H1 (cell line): ENCODE measurements around the gene NLRP6. TPM values are rescaled to one million over a fixed set of nuclear protein-coding genes. Genes with fewer than 3 reads are reported as not detected.
A peak's percentile ranks its signal among the peaks of the same experiment; 100 is the strongest.

ENCODE experiments used
- CTCF ChIA-PET: fragments of 300-600 bp; sonication (Branson Sonifier 250); formaldehyde crosslinking; loops from one replicate; lab custom pipeline; 2021; ENCODE audit not compliant: partially characterized antibody; lab: Charles Lee
- POLR2A ChIA-PET: fragments of 300-600 bp; sonication (Branson Sonifier 250); formaldehyde crosslinking; loops from one replicate; lab custom pipeline; 2021; ENCODE audit warnings: inconsistent platforms; ENCODE audit not compliant: partially characterized antibody; lab: Charles Lee
- DNase-seq, 2 experiments: peaks; one replicate each; pipeline versions ENCODE4 v3.0.0 to v3.0.0-alpha.2; 2010 to 2022; ENCODE audit warnings: low spot score in 2 of 2, low read depth in 1 of 2, mixed read lengths in 1 of 2
- FAIRE-seq: peaks from 2 replicates; lab custom pipeline; 2011; peaks lifted over from hg19 to GRCh38; lab: Jason Lieb, UNC
- H2AFZ ChIP-seq: 2 replicates; pipeline ENCODE4 v1.8.1; 2012; ENCODE audit warnings: low read length, inconsistent platforms
- H2AK5ac ChIP-seq: 2 replicates; pipeline ENCODE4 v1.6.1; 2013; ENCODE audit warnings: low read depth, low read length
- H2BK120ac ChIP-seq: replicated peaks from 2 replicates; pipeline ENCODE3; 2013; ENCODE audit warnings: low read depth, low read length, inconsistent platforms
- H2BK12ac ChIP-seq: 2 replicates; pipeline ENCODE4 v1.6.1; 2013; ENCODE audit warnings: low read depth, low read length
- H2BK15ac ChIP-seq: 2 replicates; pipeline ENCODE4 v1.6.1; 2013; ENCODE audit warnings: low read length
- H2BK20ac ChIP-seq: 2 replicates; pipeline ENCODE4 v1.6.1; 2013; ENCODE audit warnings: low read length
- H2BK5ac ChIP-seq: 2 replicates; pipeline ENCODE4 v1.6.1; 2013; ENCODE audit warnings: low read depth, low read length
- H3K14ac ChIP-seq: 2 replicates; pipeline ENCODE4 v1.6.1; 2013; ENCODE audit warnings: inconsistent platforms; ENCODE audit not compliant: insufficient read length
- H3K18ac ChIP-seq: 2 replicates; pipeline ENCODE4 v1.6.1; 2013; ENCODE audit warnings: low read length; ENCODE audit errors: extremely low read depth
- H3K23ac ChIP-seq: 2 replicates; pipeline ENCODE4 v1.6.1; 2013; ENCODE audit warnings: inconsistent platforms; ENCODE audit not compliant: insufficient read length
- H3K23me2 ChIP-seq: 2 replicates; pipeline ENCODE4 v1.6.1; 2013; ENCODE audit warnings: low read depth, low read length
- H3K27ac ChIP-seq: 2 replicates; pipeline ENCODE4 v1.6.1; 2011; ENCODE audit warnings: low read depth, low read length, inconsistent platforms
- H3K27me3 ChIP-seq, 4 experiments: replicated peaks in 1 of 4; 1 replicate in 1 of 4; 2 replicates in 3 of 4; pipeline versions ENCODE4 v1.6.1 to v1.8.1; 2011 to 2013; ENCODE audit warnings: low read length in 3 of 4, mild to moderate bottlenecking in 3 of 4, inconsistent platforms in 2 of 4, mixed read lengths in 2 of 4, moderate library complexity in 1 of 4; ENCODE audit not compliant: control insufficient read depth in 3 of 4, insufficient read depth in 3 of 4; ENCODE audit errors: extremely low read depth in 1 of 4
- H3K36me3 ChIP-seq, 4 experiments: 2 replicates each; pipeline versions ENCODE4 v1.6.1 to v1.8.1; 2011 to 2013; ENCODE audit warnings: mild to moderate bottlenecking in 4 of 4, low read length in 3 of 4, moderate library complexity in 2 of 4, control low read depth in 1 of 4, inconsistent platforms in 1 of 4; ENCODE audit not compliant: insufficient read depth in 4 of 4, control insufficient read depth in 2 of 4
- H3K4ac ChIP-seq: replicated peaks from 2 replicates; pipeline ENCODE3; 2013; ENCODE audit warnings: low read length, low read depth, mixed read lengths, inconsistent platforms; ENCODE audit not compliant: insufficient read length
- H3K4me1 ChIP-seq, 4 experiments: replicated peaks in 1 of 4; 1 replicate in 1 of 4; 2 replicates in 3 of 4; pipeline versions ENCODE4 v1.6.1 to v1.8.1; 2011 to 2013; ENCODE audit warnings: low read length in 3 of 4, inconsistent platforms in 2 of 4, mixed read lengths in 1 of 4; ENCODE audit not compliant: insufficient read depth in 4 of 4, control insufficient read depth in 3 of 4
- H3K4me2 ChIP-seq, 2 experiments: 2 replicates each; pipeline versions ENCODE4 v1.6.1 to v1.8.1; 2011 to 2013; ENCODE audit warnings: low read depth in 2 of 2, low read length in 2 of 2, control low read depth in 1 of 2, inconsistent platforms in 1 of 2, mild to moderate bottlenecking in 1 of 2; ENCODE audit not compliant: insufficient read depth in 1 of 2
- H3K4me3 ChIP-seq, 4 experiments: fragments of 200-600, 300-600 bp in 1 of 4; sonication (generic), shearing (Covaris generic), sonication (Bioruptor Twin) in 1 of 4; 2 replicates each; pipeline versions ENCODE4 v1.5.1 to v1.8.1; 2011 to 2016; ENCODE audit warnings: low read length in 4 of 4, low read depth in 3 of 4, control low read depth in 2 of 4, inconsistent platforms in 2 of 4, mild to moderate bottlenecking in 2 of 4, mixed read lengths in 1 of 4, moderate library complexity in 1 of 4; ENCODE audit not compliant: insufficient read depth in 2 of 4; ENCODE audit errors: extremely low read depth in 1 of 4
- H3K56ac ChIP-seq: replicated peaks from 2 replicates; pipeline ENCODE3; 2013; ENCODE audit warnings: low read depth, mild to moderate bottlenecking, mixed read lengths, low read length, inconsistent platforms; ENCODE audit not compliant: insufficient read length
- H3K79me1 ChIP-seq: 2 replicates; pipeline ENCODE4 v1.6.1; 2013; ENCODE audit warnings: low read depth, low read length, control low read depth
- H3K79me2 ChIP-seq, 2 experiments: 2 replicates each; pipeline versions ENCODE4 v1.6.1 to v1.8.1; 2012 to 2013; ENCODE audit warnings: low read length in 2 of 2, mild to moderate bottlenecking in 2 of 2, inconsistent platforms in 1 of 2; ENCODE audit not compliant: insufficient read depth in 2 of 2, control insufficient read depth in 1 of 2
- H3K9ac ChIP-seq, 4 experiments: replicated peaks in 1 of 4; 1 replicate in 1 of 4; 2 replicates in 3 of 4; pipeline versions ENCODE4 v1.6.1 to v1.8.1; 2011 to 2013; ENCODE audit warnings: low read depth in 3 of 4, low read length in 3 of 4, control low read depth in 2 of 4, mild to moderate bottlenecking in 2 of 4, moderate library complexity in 2 of 4, inconsistent platforms in 1 of 4; ENCODE audit errors: extremely low read depth in 1 of 4
- H3K9me3 ChIP-seq, 2 experiments: 2 replicates each; pipeline versions ENCODE4 v1.6.1 to v1.8.1; 2012 to 2013; ENCODE audit warnings: mild to moderate bottlenecking in 2 of 2, moderate library complexity in 2 of 2, control low read depth in 1 of 2, inconsistent platforms in 1 of 2, low read depth in 1 of 2, low read length in 1 of 2, mixed read lengths in 1 of 2; ENCODE audit not compliant: insufficient read depth in 2 of 2
- H4K20me1 ChIP-seq, 2 experiments: replicated peaks in 1 of 2; 2 replicates each; pipeline versions ENCODE3 to v1.8.1; 2011 to 2013; ENCODE audit warnings: inconsistent platforms in 2 of 2, low read length in 2 of 2, mild to moderate bottlenecking in 1 of 2; ENCODE audit not compliant: insufficient read depth in 2 of 2, control insufficient read depth in 1 of 2
- H4K5ac ChIP-seq: 2 replicates; pipeline ENCODE4 v1.6.1; 2013; ENCODE audit warnings: low read length, low read depth, mixed read lengths, inconsistent platforms; ENCODE audit not compliant: insufficient read length
- H4K8ac ChIP-seq: 2 replicates; pipeline ENCODE4 v1.8.0; 2013; ENCODE audit warnings: mild to moderate bottlenecking, moderate library complexity, low read length, inconsistent platforms; ENCODE audit not compliant: insufficient read depth; ENCODE audit errors: extremely low read depth
- H4K91ac ChIP-seq: replicated peaks from 2 replicates; pipeline ENCODE3; 2013; ENCODE audit warnings: low read length, mixed read lengths, inconsistent platforms; ENCODE audit not compliant: insufficient read length
- CTBP2 ChIP-seq: IDR thresholded peaks from 2 replicates; pipeline ENCODE4 v1.7.0; 2011; ENCODE audit warnings: borderline replicate concordance, mild to moderate bottlenecking, moderate library complexity, mixed read lengths, low read length; ENCODE audit not compliant: insufficient read depth, insufficient read length
- NANOG ChIP-seq: IDR thresholded peaks from 2 replicates; pipeline ENCODE4 v1.6.1; 2011; ENCODE audit warnings: low read length, low read depth, mild to moderate bottlenecking, inconsistent platforms; ENCODE audit not compliant: insufficient read depth, poor library complexity, severe bottlenecking
- SIX5 ChIP-seq: IDR thresholded peaks from 2 replicates; pipeline ENCODE4 v1.6.1; 2011; ENCODE audit warnings: mild to moderate bottlenecking, low read depth, low read length
- TBP ChIP-seq: IDR thresholded peaks from 2 replicates; pipeline ENCODE4 v1.6.1; 2011; ENCODE audit warnings: low read depth, low read length, improper control_type of control experiment
- WGBS, 2 experiments: shearing (Covaris generic) in 1 of 2; methylation state at CpG; one replicate each; pipeline versions ENCODE4 v1.1.6 to v1.1.7; 2013 to 2015; ENCODE audit warnings: low lambda C conversion rate in 2 of 2, mixed read lengths in 2 of 2, inconsistent platforms in 1 of 2, low coverage in 1 of 2, missing lambda C conversion rate in 1 of 2; ENCODE audit not compliant: insufficient replicate concordance in 2 of 2, insufficient coverage in 1 of 2, insufficient read length in 1 of 2; ENCODE audit errors: extremely low coverage in 1 of 2, missing lambda C conversion rate in 1 of 2; 5-methylcytosine and 5-hydroxymethylcytosine counted together
- long read RNA-seq, 2 experiments: library from RNA in 1 of 2; library from capped mRNA in 1 of 2; stranded (forward); transcript quantifications; one replicate each; pipeline ENCODE4 v2.0.0, GENCODE V29; 2021; ENCODE audit warnings: inconsistent platforms in 1 of 2
- polyA minus RNA-seq, 3 experiments: library from RNA; depleted of rRNA, polyadenylated mRNA; stranded (reverse); fragments of >200 nt; gene quantifications; 1 replicate in 2 of 3; 2 replicates in 1 of 3; pipeline ENCODE4 v1.2.3, GENCODE V29; 2011
- polyA plus RNA-seq, 7 experiments: library from polyadenylated mRNA; depleted of rRNA in 3 of 7; stranded (reverse) in 5 of 7; unstranded in 2 of 7; fragments of >200 nt in 5 of 7; fragments of 200-250 nt in 2 of 7; gene quantifications; 1 replicate in 5 of 7; 2 replicates in 1 of 7; 4 replicates in 1 of 7; pipeline versions ENCODE4 v1.2.1 to v1.2.3, GENCODE V29; 2011 to 2013; ENCODE audit warnings: missing spikeins in 2 of 7, mixed read lengths in 2 of 7
- total RNA-seq: library from RNA; stranded (reverse); fragmentation: NEBNext Ultra II Directional; extraction: Animal tissue kit (Norgen Biotek cat#: 25700); gene quantifications from 2 replicates; pipeline ENCODE4 v1.2.1, GENCODE V29; 2021

Gene NLRP6
- not detected in 2 replicates for total RNA-seq
- polyA plus RNA-seq (2011; rRNA removed): 0.06 TPM in 1 of 2 replicates, not detected in the other
- polyA plus RNA-seq (2011; cell fraction: cytosol; rRNA removed): 0.06 TPM
- 0.19 TPM for polyA plus RNA-seq (2011; cell fraction: nucleus; rRNA removed)
- polyA plus RNA-seq (2012, experiment 1 of 2): 0.05 to 0.13 TPM in 2 of 4 replicates, not detected in the others
- not detected for polyA plus RNA-seq (2012, experiment 2 of 2)
- polyA plus RNA-seq (2013, experiment 1 of 2): not detected
- polyA plus RNA-seq (2013, experiment 2 of 2): not detected
- not detected in 2 replicates for polyA minus RNA-seq (2011; rRNA and poly(A)+ RNA removed)
- polyA minus RNA-seq (2011; cell fraction: cytosol; rRNA and poly(A)+ RNA removed): not detected
- 0.20 TPM for polyA minus RNA-seq (2011; cell fraction: nucleus; rRNA and poly(A)+ RNA removed)
- long read RNA-seq, experiment 1: 0 reads
- long read RNA-seq, experiment 2: 0 reads

GRCh38 chr11:278001-278951 lies at the start of gene NLRP6:
Gene NLRP6 (plus strand): TSS chr11:278407. CDS start chr11:278570, 163 bp downstream.
- Histone ChIP-seq H3K9ac (no peak within 1 kb of the TSS), H3K23me2 (no peaks in the 10 kb centered on the region), H4K5ac (no peak within 1 kb of the TSS), H3K79me2 (no peaks in the 10 kb centered on the region), H3K4me3 (no peak within 1 kb of the TSS), H2AK5ac (no peak within 1 kb of the TSS), H3K14ac (no peak within 1 kb of the TSS), H3K4me1 (peaks cover 0 to 2% (median 0%) of the 10 kb centered on the region in 4 experiments; a peak in 2 of 7 replicates), H3K27me3 (peaks cover 0 to 3% (median 1%) of the 10 kb centered on the region in 4 experiments; a peak in 2 of 7 replicates), H2BK120ac (no peak within 1 kb of the TSS), H2BK12ac (0 out of 2 replicates have a peak within 1 kb of the TSS, but pooled peaks have one; percentile 17), H2BK5ac (no peak within 1 kb of the TSS), H3K23ac (no peak within 1 kb of the TSS), H3K4me2 (no peak within 1 kb of the TSS; a peak in 1 of 4 replicates), H4K91ac (peak within 1 kb of the TSS; percentile 15), H3K27ac (no peak within 1 kb of the TSS), H3K4ac (peak within 1 kb of the TSS; percentile 94), H3K9me3 (no peaks in the 10 kb centered on the region), H3K18ac (no peak within 1 kb of the TSS; the same call in 1 of the 2 replicates), H3K36me3 (no peaks in the 10 kb centered on the region), H4K8ac (peak within 1 kb of the TSS; percentile 92; the same call in 1 of the 2 replicates), H3K79me1 (no peaks in the 10 kb centered on the region), H2BK20ac (no peak within 1 kb of the TSS), H3K56ac (no peak within 1 kb of the TSS), H2BK15ac (peak within 1 kb of the TSS; percentile 8; the same call in 1 of the 2 replicates), H2AFZ (no peak within 1 kb of the TSS), H4K20me1 (no peaks in the 10 kb centered on the region)
- no peak for TF ChIP-seq TBP
- no peak for TF ChIP-seq CTBP2
- TF ChIP-seq NANOG: no peak
- no peak for TF ChIP-seq SIX5
- DNase-seq: no peak
- ChIA-PET POLR2A (interaction anchor here (0.6 to 1.9 kb wide), 7 partner anchors 9 to 90 kb away, joined by 3 to 6 read pairs (median 4); partner anchors contain the start of genes BET1L, IFITM5, PGGHG and RIC8A), CTCF (interaction anchor here (0.6 to 8.6 kb wide), 5 partner anchors 10 to 85 kb away, joined by 3 to 88 read pairs (median 3); no protein-coding TSS in a partner anchor)
- FAIRE-seq: no peak
- WGBS, 2 experiments: 94% methylated on average over 19 of the region's 21 CpGs; no CpG with 5 or more reads in 1 of the 2 experiments
